ENCODE data around the gene MRRF. TPM values are rescaled to one million over a fixed set of nuclear protein-coding genes. Genes with fewer than 3 reads are reported as not detected.

Gene MRRF
- total and polyA plus RNA-seq, 2 of the 4 experiments (the other 2 are of a cell fraction): 32.1 to 38.0 TPM

- TF ChIP-seq RFX5 (IDR thresholded peaks at IDR 0.05; ENCODE audit: low read depth, low read length): no peak
These were observed 39.2 kb upstream of the MRRF start (continued) for GRCh38 chr9:122225312-122226141.

- no peaks in the 10 kb centered on the region; the same call in 1 of the 2 replicates for H3K4me1 ChIP-seq (ENCODE audit: control insufficient read depth, insufficient read depth, low read length)
- no peak for ATAC-seq (ENCODE audit: low read depth)
These were observed 38.4 kb upstream of the MRRF start for GRCh38 chr9:122226142-122226757.

More at GRCh38 chr9:122226142-122226757, 38.4 kb upstream of the MRRF start:
- Histone ChIP-seq H2BK120ac (ENCODE audit: low read depth, low read length) (no peak overlapping the region), H4K91ac (ENCODE audit: insufficient read depth, low read depth, low read length) (no peak overlapping the region), H3K18ac (ENCODE audit: low read depth, low read length) (no peak overlapping the region), H3K23ac (ENCODE audit: low read depth, low read length) (0 out of 2 replicates have a peak overlapping the region, but pooled peaks have one; percentile 56), H3K9me3 (ENCODE audit: control insufficient read depth, insufficient read depth, low read length) (peaks cover 2% of the 10 kb centered on the region; the same call in 1 of the 2 replicates), H3K56ac (ENCODE audit: extremely low read depth, insufficient read depth, low read length) (no peak overlapping the region), H2AK5ac (ENCODE audit: low read depth, low read length) (no peak overlapping the region), H4K5ac (ENCODE audit: low read depth, low read length) (no peak overlapping the region), H3K27ac (ENCODE audit: insufficient read depth, low read length) (no peak overlapping the region), H3K36me3 (ENCODE audit: control insufficient read depth, insufficient read depth, low read length) (no peaks in the 10 kb centered on the region), H4K20me1 (ENCODE audit: insufficient read depth, low read length) (peaks cover 12% of the 10 kb centered on the region; the same call in 1 of the 2 replicates), H3K9me1 (ENCODE audit: insufficient read depth, low read length) (0 out of 2 replicates have a peak, but pooled peaks cover 4% of the 10 kb centered on the region), H3K4me3 (ENCODE audit: insufficient read depth, low read depth, low read length) (no peak overlapping the region), H2BK5ac (ENCODE audit: low read depth, low read length, poor library complexity, severe bottlenecking) (no peak overlapping the region), H2BK15ac (ENCODE audit: low read depth, low read length) (no peak overlapping the region), H2AFZ (replicated peaks; ENCODE audit: low read length, poor library complexity) (peak overlapping the region; percentile 63), H3K4me2 (ENCODE audit: low read depth, low read length) (peak overlapping the region; percentile 31; the same call in 1 of the 2 replicates), H2AK9ac (replicated peaks; ENCODE audit: low read depth, low read length, poor library complexity) (no peak overlapping the region), H3K4ac (ENCODE audit: low read depth, low read length) (no peak overlapping the region), H4K8ac (ENCODE audit: low read depth in 2 of 2, low read length in 2 of 2) (no peak overlapping the region), H2BK20ac (ENCODE audit: low read depth, low read length) (no peak overlapping the region), H3K79me1 (ENCODE audit: low read depth in 1 of 2, low read length in 2 of 2) (no peaks in the 10 kb centered on the region), H3K9ac (ENCODE audit: low read depth, low read length) (no peak overlapping the region), H3K27me3 (ENCODE audit: control insufficient read depth, insufficient read depth, low read length) (peaks cover 96% of the 10 kb centered on the region), H3K14ac (replicated peaks; ENCODE audit: low read depth, low read length) (no peak overlapping the region)
- intact Hi-C loops (cut with micrococcal nuclease): no loop called here
- in situ Hi-C loops (cut with MboI; ENCODE audit: low sequenced_read_pairs): no loop called here
- no peak for TF ChIP-seq ELK1 (IDR thresholded peaks at IDR 0.05; ENCODE audit: borderline replicate concordance, low read depth, low read length)
- no peak for TF ChIP-seq USF2 (IDR thresholded peaks at IDR 0.05; ENCODE audit: low read depth, low read length)
- POLR2A ChIA-PET (ENCODE audit: unreplicated experiment): interaction anchor here (0.6 kb wide), 1 partner anchor 1692 kb away, joined by 4 read pairs; no protein-coding TSS in a partner anchor
- DNase-seq: no peak
- CTCF ChIA-PET: no interaction called here
- dilution Hi-C loops (cut with HindIII; ENCODE audit: low sequenced_read_pairs, unreplicated experiment): no loop called here
- WGBS, 2 experiments (ENCODE audit: extremely low coverage in 2 of 2, insufficient read length in 1 of 2): 3% methylated on average over 31 of the region's 51 CpGs; no CpG with 5 or more reads in 1 of the 2 experiments
- BruUV-seq (replicated peaks): no TSS peak

Data from IMR-90 (cell line).